ENCODE measurements around the gene CACUL1. TPM values are rescaled to one million over a fixed set of nuclear protein-coding genes. Genes with fewer than 3 reads are reported as not detected.

Gene CACUL1
- total and polyA plus RNA-seq, 7 donors: 4.2 to 51.7 (median 41.0) TPM

DNA sequence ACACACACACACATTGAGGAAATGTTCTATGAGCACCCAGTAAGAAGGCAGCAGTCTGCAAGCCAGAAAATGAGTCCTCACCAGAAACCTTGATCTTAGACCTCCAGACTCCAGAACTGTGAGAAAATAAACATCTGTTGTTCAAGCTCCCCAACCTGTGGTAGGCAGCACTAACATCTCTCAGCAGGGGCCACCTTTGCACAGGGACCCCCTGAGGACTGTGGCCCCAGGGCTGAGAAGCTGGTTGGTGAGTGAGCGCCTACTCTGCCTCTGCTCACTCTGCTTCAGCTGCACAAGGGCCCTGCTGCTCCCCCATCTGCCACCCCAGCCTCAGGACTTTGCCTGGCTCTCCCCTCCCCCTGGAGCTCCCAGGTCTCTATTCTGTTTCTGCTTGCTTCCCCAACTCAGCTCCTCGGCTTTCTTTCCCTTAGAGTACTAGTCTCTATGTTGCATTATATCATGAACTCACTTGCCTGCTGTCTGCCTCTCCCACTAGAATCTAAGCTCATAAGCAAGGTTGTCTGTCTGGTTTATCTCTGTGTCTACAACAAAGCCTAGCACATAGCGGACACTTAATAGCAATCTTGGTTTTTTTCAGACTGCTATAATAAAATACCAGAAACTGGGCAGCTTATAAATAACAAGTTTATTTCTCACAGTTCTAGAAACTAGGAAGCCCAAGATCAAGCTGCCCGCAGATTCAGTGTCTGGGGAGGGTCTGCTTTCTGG, 118.9 kb downstream of the CACUL1 start:
- H3K4me1 ChIP-seq: peaks cover 0 to 23% (median 14%) of the 10 kb centered on the region in 4 donors
- no peaks in the 10 kb centered on the region for H3K36me3 ChIP-seq
- no peaks in the 10 kb centered on the region for H3K9me3 ChIP-seq
- no peaks in the 10 kb centered on the region for H3K27me3 ChIP-seq
- no peak overlapping the region for H3K4me3 ChIP-seq
- peak; percentile 68 to 73 (median 70) for TF ChIP-seq POLR2AphosphoS5 (IDR thresholded peaks at IDR 0.05)
- TF ChIP-seq POLR2A (IDR thresholded peaks at IDR 0.05): no peak
- peak in 1 of 4 donors; percentile 48 for TF ChIP-seq EP300 (IDR thresholded peaks at IDR 0.05)
- 86 to 90% methylated on average over 4 of the region's 4 CpGs for WGBS, 2 donors
- intact Hi-C loops (cut with DNase I): loop anchor here (5.0 kb wide), 1 partner anchor 56 kb away; no protein-coding TSS in a partner anchor
- DNase-seq: no peak
- peak overlapping the region in 3 of 4 donors; percentile 65 to 77 (median 76) for H3K27ac ChIP-seq

- H3K4me3 ChIP-seq: no peak overlapping the region
- TF ChIP-seq POLR2A (IDR thresholded peaks at IDR 0.05) (no peak), POLR2AphosphoS5 (IDR thresholded peaks at IDR 0.05) (no peak), CTCF (IDR thresholded peaks at IDR 0.05) (no peak), EP300 (IDR thresholded peaks at IDR 0.05) (no peak)
- H3K27me3 ChIP-seq: no peaks in the 10 kb centered on the region
- H3K36me3 ChIP-seq: no peaks in the 10 kb centered on the region
- H3K9me3 ChIP-seq: no peaks in the 10 kb centered on the region
- peaks cover 0 to 35% (median 30%) of the 10 kb centered on the region in 4 donors for H3K4me1 ChIP-seq
- WGBS, 2 donors: 63 to 69% methylated on average over 7 of the region's 7 CpGs
- no peak overlapping the region for H3K27ac ChIP-seq
- intact Hi-C loops (cut with DNase I): no loop called here
- DNase-seq: no peak
Observed at GRCh38 chr10:118633786-118634185, 121.0 kb downstream of the CACUL1 start.

DNA sequence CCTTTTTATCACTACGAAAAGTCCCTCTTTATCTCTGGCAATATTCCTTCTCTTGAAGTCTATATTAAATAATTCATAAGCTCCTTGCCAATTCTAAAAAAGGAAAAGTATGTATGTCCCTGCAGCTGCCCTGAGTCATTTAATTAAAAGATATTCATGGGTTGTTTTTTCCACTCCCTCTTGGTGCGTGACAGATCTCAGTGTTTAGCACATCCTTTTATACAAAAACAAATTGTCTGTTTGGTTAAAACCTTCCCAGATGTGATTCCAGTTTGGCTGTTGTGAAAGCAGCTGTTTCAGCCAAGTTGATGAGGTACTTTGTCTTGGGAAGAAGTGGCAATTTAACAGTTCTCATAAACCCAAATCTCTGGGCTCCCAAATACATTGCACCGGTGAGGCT, 125.6 kb downstream of the CACUL1 start:
- no peaks in the 10 kb centered on the region for H3K27me3 ChIP-seq
- peak overlapping the region; percentile 54 to 73 (median 68) for H3K27ac ChIP-seq
- intact Hi-C loops (cut with DNase I): loop anchor here (5.0 kb wide), 1 partner anchor 57 kb away; no protein-coding TSS in a partner anchor

GRCh38 chr10:118628397-118628796, 126.4 kb downstream of the CACUL1 start:
- intact Hi-C loops (cut with DNase I): loop anchor here (5.0 kb wide), 1 partner anchor 56 kb away; no protein-coding TSS in a partner anchor
- Histone ChIP-seq H3K9me3 (no peaks in the 10 kb centered on the region), H3K4me1 (peaks cover 0 to 21% (median 20%) of the 10 kb centered on the region in 4 donors), H3K27me3 (no peaks in the 10 kb centered on the region), H3K27ac (peak overlapping the region in 3 of 4 donors; percentile 54 to 73 (median 68)), H3K36me3 (no peaks in the 10 kb centered on the region), H3K4me3 (no peak overlapping the region)
- no peak for TF ChIP-seq EP300 (IDR thresholded peaks at IDR 0.05)
- TF ChIP-seq CTCF (IDR thresholded peaks at IDR 0.05): no peak
- no peak for TF ChIP-seq POLR2AphosphoS5 (IDR thresholded peaks at IDR 0.05)
- TF ChIP-seq POLR2A (IDR thresholded peaks at IDR 0.05): no peak
- no peak for DNase-seq

More for the DNA sequence above, 125.6 kb downstream of the CACUL1 start:
- WGBS, 2 donors: 72 to 74% methylated on average over 3 of the region's 3 CpGs
- no peak for DNase-seq
- Histone ChIP-seq H3K4me1 (peaks cover 0 to 21% (median 20%) of the 10 kb centered on the region in 4 donors), H3K4me3 (no peak overlapping the region), H3K36me3 (no peaks in the 10 kb centered on the region), H3K9me3 (no peaks in the 10 kb centered on the region)
- TF ChIP-seq CTCF (IDR thresholded peaks at IDR 0.05): no peak
- peak; percentile 52 to 62 (median 56) for TF ChIP-seq POLR2AphosphoS5 (IDR thresholded peaks at IDR 0.05)
- TF ChIP-seq POLR2A (IDR thresholded peaks at IDR 0.05): no peak
- TF ChIP-seq EP300 (IDR thresholded peaks at IDR 0.05): peak in 2 of 4 donors; percentile 33 to 63

DNA sequence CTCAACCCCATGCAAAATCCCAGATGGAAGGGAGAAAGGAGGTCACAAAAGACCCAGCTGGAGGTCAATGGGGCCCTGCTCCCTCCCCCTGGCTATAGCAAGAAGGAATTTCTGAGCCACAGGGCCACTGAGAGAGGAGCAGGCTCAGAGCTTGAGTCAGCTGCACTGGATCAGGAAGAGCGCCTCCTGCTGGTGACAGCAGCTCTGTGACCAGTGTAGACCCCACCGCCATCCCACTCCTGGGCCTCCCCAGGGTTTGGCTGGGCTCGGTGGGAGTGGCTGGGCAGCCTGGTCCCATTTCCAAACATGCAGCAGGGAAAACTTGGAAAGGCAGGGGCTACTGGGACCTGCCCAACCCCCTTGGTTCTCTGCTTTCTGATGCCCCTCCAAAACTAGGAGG, 127.8 kb downstream of the CACUL1 start:
- intact Hi-C loops (cut with DNase I): loop anchor here (5.0 kb wide), 1 partner anchor 55 kb away; no protein-coding TSS in a partner anchor

More for the DNA sequence above, 127.8 kb downstream of the CACUL1 start:
- DNase-seq: no peak
- Histone ChIP-seq H3K27me3 (no peaks in the 10 kb centered on the region), H3K4me3 (no peak overlapping the region), H3K9me3 (no peaks in the 10 kb centered on the region), H3K36me3 (no peaks in the 10 kb centered on the region), H3K4me1 (peaks cover 0 to 21% (median 20%) of the 10 kb centered on the region in 4 donors), H3K27ac (no peak overlapping the region)
- WGBS, 2 donors: 59 to 73% methylated on average over 3 of the region's 3 CpGs
- no peak for TF ChIP-seq EP300 (IDR thresholded peaks at IDR 0.05)
- no peak for TF ChIP-seq POLR2A (IDR thresholded peaks at IDR 0.05)
- TF ChIP-seq CTCF (IDR thresholded peaks at IDR 0.05): no peak
- TF ChIP-seq POLR2AphosphoS5 (IDR thresholded peaks at IDR 0.05): no peak

Measured in sigmoid colon (tissue), 7 donors.